Measurements from ENCODE around the gene TRIM40.

DNA sequence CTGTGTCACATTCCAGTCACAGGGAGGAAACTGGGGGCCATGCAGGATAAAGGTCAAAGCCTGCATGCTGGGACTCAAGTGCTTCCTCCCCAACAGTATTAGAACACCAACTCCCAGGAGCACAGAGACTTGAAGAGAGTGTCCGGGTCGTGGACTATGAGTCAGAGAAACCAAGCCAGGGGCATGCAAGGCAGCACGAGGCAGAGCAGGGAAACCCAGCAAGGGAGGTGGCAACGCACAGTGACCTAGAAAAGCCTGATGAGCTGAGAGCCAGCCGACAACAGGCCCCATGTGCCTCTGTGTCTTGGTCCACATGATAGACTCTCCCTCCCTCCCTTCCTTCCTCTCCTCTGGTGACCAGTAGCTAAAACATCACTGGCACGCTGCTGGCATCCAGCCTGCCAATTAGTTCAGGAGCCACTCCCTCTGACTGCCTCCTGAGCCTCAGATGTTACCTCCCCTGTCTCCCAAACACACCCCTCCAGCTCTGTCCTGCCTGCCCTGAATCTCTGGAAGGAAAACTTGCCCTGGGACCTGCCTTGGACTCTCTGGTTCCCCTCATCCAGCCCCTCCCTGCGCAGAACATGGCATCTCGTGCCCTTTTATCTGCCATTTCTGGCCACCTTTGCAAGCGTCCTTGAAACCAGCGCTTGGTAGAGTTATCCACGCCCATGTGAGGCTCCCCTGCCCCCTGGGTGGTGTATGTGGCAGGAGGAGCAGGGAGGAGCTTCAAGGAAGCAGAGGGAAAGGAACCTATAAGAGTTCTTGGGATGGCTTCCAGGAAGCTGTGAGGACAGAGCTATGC lies 44.2 kb upstream of the TRIM40 start:
- no peak for TF ChIP-seq CTCF (IDR thresholded peaks at IDR 0.05; ENCODE audit: low read length)
- TF ChIP-seq EZH2phosphoT487 (IDR thresholded peaks at IDR 0.05; ENCODE audit: low read length): no peak

All from MM.1S (cell line).